ENCODE results near the gene MAMSTR. TPM values are rescaled to one million over a fixed set of nuclear protein-coding genes. Genes with fewer than 3 reads are reported as not detected.

MAMSTR gene
- total and polyA plus RNA-seq, 9 of the 15 experiments (the other 6 are each of a cell fraction or from before 2014, with no cell fraction given) = 0.08 to 1.00 (median 0.40) TPM; not detected in 1

- TF ChIP-seq CBX2 (IDR thresholded peaks at IDR 0.05; ENCODE audit: insufficient read depth, low read length, poor library complexity, severe bottlenecking) = no peak
- no peak for TF ChIP-seq ZKSCAN1 (IDR thresholded peaks at IDR 0.05; ENCODE audit: low read depth, low read length)
- no peak for TF ChIP-seq ZNF282 (CRISPR knock-in tag; IDR thresholded peaks at IDR 0.05)
- TF ChIP-seq RBFOX2 (IDR thresholded peaks at IDR 0.05; ENCODE audit: low read depth, low read length) = peak; percentile 86
- TF ChIP-seq ZC3H11A (IDR thresholded peaks at IDR 0.05; ENCODE audit: low read depth, low read length) = 0 out of 2 replicates have a peak, but pooled peaks have one; percentile 34
- TF ChIP-seq ZNF311 (CRISPR knock-in tag; IDR thresholded peaks at IDR 0.05) = no peak
- no peak for TF ChIP-seq CCAR2 (IDR thresholded peaks at IDR 0.05; ENCODE audit: low read depth, low read length)
- TF ChIP-seq CREB3L1 (IDR thresholded peaks at IDR 0.05; ENCODE audit: borderline replicate concordance, low read depth) = peak; percentile 90
- no peak for TF ChIP-seq RNF2 (IDR thresholded peaks at IDR 0.05)
- TF ChIP-seq ZNF395 (CRISPR knock-in tag; IDR thresholded peaks at IDR 0.05) = peak; percentile 62
- TF ChIP-seq CEBPG (CRISPR knock-in tag; IDR thresholded peaks at IDR 0.05) = peak; percentile 24; the same call in 1 of the 2 replicates
- TF ChIP-seq CEBPG (tag; conservative IDR thresholded peaks at IDR 0.05 in 1 of 2, IDR thresholded peaks at IDR 0.05 in 1 of 2) = no peak
- TF ChIP-seq TCF15 (CRISPR knock-in tag; IDR thresholded peaks at IDR 0.05) = no peak
- TF ChIP-seq ZNF699 (CRISPR knock-in tag; IDR thresholded peaks at IDR 0.05; ENCODE audit: insufficient replicate concordance) = no peak
- TF ChIP-seq ZBTB43 (CRISPR knock-in tag; IDR thresholded peaks at IDR 0.05) = no peak
- peak; percentile 82 for TF ChIP-seq CHD2 (IDR thresholded peaks at IDR 0.05; ENCODE audit: low read depth, low read length)
- 0 out of 2 replicates have a peak, but pooled peaks have one; percentile 45 for TF ChIP-seq GMEB1 (CRISPR knock-in tag; IDR thresholded peaks at IDR 0.05)
- TF ChIP-seq POLR3A (IDR thresholded peaks at IDR 0.05; ENCODE audit: borderline replicate concordance, extremely low read depth, insufficient read depth, insufficient read length) = no peak
- TF ChIP-seq JUNB (CRISPR knock-in tag; conservative IDR thresholded peaks at IDR 0.05) = no peak
- no peak for TF ChIP-seq PHB (CRISPR knock-in tag; IDR thresholded peaks at IDR 0.05)
- no peak for TF ChIP-seq GTF2E2 (tag; IDR thresholded peaks at IDR 0.05)
- peak; percentile 91 for TF ChIP-seq SP1 (CRISPR knock-in tag; IDR thresholded peaks at IDR 0.05)
Observed at GRCh38 chr19:48720613-48721296, 1.2 kb upstream of the MAMSTR start (continued).

Measured in K562 (cell line).